Thymus (tissue), 11 donors: Measurements from ENCODE around the gene SPCS3. TPM values are rescaled to one million over a fixed set of nuclear protein-coding genes. Genes with fewer than 3 reads are reported as not detected.
A peak's percentile ranks its signal among the peaks of the same experiment; 100 is the strongest.
"Not testable (repeated sequence)": the region's sequence is repeated elsewhere in the genome, so short reads cannot be mapped to it uniquely, and the experiment has no call there.

Experiments used
- DNase-seq, 9 donors: peaks; one replicate each; pipeline ENCODE4 v3.0.0-alpha.2; 2013; ENCODE audit warnings: low spot score in 9 of 9, low read depth in 6 of 9, missing footprints in 1 of 9
- H3K27ac ChIP-seq, 2 donors: one replicate each; pipeline ENCODE4 v1.5.1; 2013; ENCODE audit warnings: control low read depth in 1 of 2, low read depth in 1 of 2, low read length in 1 of 2, mild to moderate bottlenecking in 1 of 2, moderate library complexity in 1 of 2
- H3K27me3 ChIP-seq, 2 donors: one replicate each; pipeline ENCODE4 v1.5.1; 2013; ENCODE audit warnings: low read length in 1 of 2; ENCODE audit not compliant: control insufficient read depth in 2 of 2, insufficient read depth in 1 of 2
- H3K36me3 ChIP-seq, 2 donors: one replicate each; pipeline ENCODE4 v1.5.1; 2013; ENCODE audit warnings: low read length in 1 of 2, mild to moderate bottlenecking in 1 of 2, moderate library complexity in 1 of 2; ENCODE audit not compliant: control insufficient read depth in 2 of 2, insufficient read depth in 2 of 2
- H3K4me1 ChIP-seq, 2 donors: one replicate each; pipeline ENCODE4 v1.5.1; 2013; ENCODE audit warnings: low read length in 2 of 2; ENCODE audit not compliant: control insufficient read depth in 2 of 2, insufficient read depth in 2 of 2
- H3K4me3 ChIP-seq, 2 donors: one replicate each; pipeline ENCODE4 v1.5.1; 2013; ENCODE audit warnings: low read length in 2 of 2, control low read depth in 1 of 2, mild to moderate bottlenecking in 1 of 2
- H3K9me3 ChIP-seq, 2 donors: one replicate each; pipeline ENCODE4 v1.5.1; 2013; ENCODE audit warnings: low read length in 1 of 2, mild to moderate bottlenecking in 1 of 2; ENCODE audit not compliant: control insufficient read depth in 2 of 2, insufficient read depth in 1 of 2
- WGBS: extraction: QIAGEN DNeasy Blood & Tissue Kit; methylation state at CpG from one replicate; pipeline ENCODE4 v1.1.7; 2013; 5-methylcytosine and 5-hydroxymethylcytosine counted together
- polyA plus RNA-seq: library from polyadenylated mRNA; stranded (reverse); fragments of 200-250 nt; gene quantifications from one replicate; pipeline ENCODE4 v1.2.3, GENCODE V29; 2013
- total RNA-seq: library from RNA; stranded (reverse); fragments of 120-200 nt; gene quantifications from one replicate; pipeline ENCODE4 v1.2.4, GENCODE V29; 2013
- donor health status: healthy.

Gene SPCS3
- total and polyA plus RNA-seq, 2 donors, result 43.6 to 47.5 TPM

DNA sequence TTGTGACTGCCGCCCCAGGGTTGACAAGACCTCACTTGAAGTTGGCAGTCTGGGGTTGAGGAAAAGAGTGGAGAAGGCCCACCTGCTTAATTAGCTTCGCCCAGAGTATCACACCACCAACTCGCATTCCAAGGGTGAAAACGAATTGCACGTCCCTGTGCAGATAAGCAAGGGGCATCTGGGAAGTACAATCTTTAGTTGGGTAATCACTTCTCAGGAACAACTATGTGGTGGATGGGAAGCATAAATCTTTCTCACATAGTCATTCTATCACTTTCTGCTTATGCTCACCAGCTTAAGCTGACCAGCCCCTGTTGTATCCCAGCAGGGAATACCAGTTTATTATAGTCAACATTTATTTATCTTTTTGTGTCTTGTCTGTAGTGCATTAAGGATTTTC, 14.3 kb downstream of the SPCS3 start:
- 98% methylated on average over 5 of the region's 5 CpGs for WGBS
- Histone ChIP-seq H3K4me3 (no peak overlapping the region), H3K36me3 (peaks cover 4 to 20% of the 10 kb centered on the region in 2 donors), H3K9me3 (no peaks in the 10 kb centered on the region), H3K27ac (no peak overlapping the region), H3K4me1 (peaks cover 3 to 7% of the 10 kb centered on the region in 2 donors), H3K27me3 (no peaks in the 10 kb centered on the region)
- no peak for DNase-seq

DNA sequence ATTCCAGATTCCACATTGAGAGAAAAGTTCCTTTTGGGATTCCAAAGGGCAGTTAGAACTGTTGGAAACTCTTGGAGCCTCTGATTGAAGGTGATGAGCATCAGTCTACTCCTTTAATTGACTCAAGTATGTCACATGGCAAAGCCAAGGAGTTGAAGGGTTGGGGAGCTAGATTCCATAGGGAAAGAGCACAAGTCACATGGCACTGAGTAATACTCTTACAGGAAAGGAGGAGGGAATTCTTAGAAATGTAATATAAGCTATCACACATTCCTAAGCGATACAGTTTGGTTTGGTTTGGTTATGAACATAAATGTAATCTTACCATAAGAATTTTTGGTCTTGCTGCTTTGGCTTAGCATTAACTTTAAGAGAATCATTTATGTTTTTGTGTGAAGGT, 15.7 kb downstream of the SPCS3 start:
- Histone ChIP-seq H3K9me3 (no peaks in the 10 kb centered on the region), H3K27ac (no peak overlapping the region), H3K36me3 (peaks cover 4 to 11% of the 10 kb centered on the region in 2 donors), H3K27me3 (no peaks in the 10 kb centered on the region), H3K4me1 (peaks cover 3 to 7% of the 10 kb centered on the region in 2 donors), H3K4me3 (no peak overlapping the region)
- WGBS, result 96% methylated on average over 1 of the region's 1 CpG
- no peak for DNase-seq

DNA sequence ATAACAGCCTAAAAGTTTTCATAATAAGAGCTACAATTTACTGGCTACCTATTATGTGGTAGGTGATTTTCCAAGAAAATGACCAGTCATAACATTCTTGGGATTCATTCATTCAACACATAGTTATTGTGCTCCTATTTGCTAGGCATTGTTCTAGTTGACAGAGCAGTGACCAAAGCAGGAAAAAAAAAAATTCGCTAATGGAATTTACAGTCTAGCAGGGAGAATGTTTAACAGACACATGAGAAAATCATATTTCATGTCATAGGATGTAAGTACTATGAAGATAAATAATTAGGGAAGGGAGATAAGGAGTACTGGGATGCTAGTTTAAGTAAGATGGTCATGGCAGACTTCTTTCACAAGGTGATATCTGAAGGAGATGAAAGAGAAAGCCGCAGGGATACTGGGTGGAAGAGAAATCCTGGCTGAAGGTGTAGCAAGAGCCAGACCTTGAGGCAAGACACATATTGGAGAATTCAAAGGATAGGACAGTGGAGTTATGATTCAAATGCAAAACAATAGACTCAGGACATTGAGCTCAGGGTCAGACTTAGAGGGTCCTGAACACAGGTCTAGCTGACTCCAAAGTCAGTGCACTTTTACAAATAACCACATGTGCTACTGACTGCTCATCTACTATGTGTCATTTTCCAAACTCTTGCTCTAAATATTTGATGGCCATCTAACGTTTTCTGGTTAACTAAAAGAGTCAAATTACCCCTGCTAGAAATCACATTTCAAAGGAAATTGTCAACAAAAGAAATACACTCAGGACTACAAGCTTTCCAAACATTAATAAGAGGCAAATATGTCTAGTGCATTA, 20.4 kb downstream of the SPCS3 start:
- DNase-seq, result no peak
- no peak overlapping the region for H3K27ac ChIP-seq
- H3K9me3 ChIP-seq, result peaks cover 9 to 23% of the 10 kb centered on the region in 2 donors
- H3K4me1 ChIP-seq, result no peaks in the 10 kb centered on the region
- H3K36me3 ChIP-seq, result peaks cover 0 to 2% of the 10 kb centered on the region in 2 donors
- H3K4me3 ChIP-seq, result no peak overlapping the region
- 65% methylated on average over 3 of the region's 3 CpGs for WGBS
- no peaks in the 10 kb centered on the region for H3K27me3 ChIP-seq

DNA sequence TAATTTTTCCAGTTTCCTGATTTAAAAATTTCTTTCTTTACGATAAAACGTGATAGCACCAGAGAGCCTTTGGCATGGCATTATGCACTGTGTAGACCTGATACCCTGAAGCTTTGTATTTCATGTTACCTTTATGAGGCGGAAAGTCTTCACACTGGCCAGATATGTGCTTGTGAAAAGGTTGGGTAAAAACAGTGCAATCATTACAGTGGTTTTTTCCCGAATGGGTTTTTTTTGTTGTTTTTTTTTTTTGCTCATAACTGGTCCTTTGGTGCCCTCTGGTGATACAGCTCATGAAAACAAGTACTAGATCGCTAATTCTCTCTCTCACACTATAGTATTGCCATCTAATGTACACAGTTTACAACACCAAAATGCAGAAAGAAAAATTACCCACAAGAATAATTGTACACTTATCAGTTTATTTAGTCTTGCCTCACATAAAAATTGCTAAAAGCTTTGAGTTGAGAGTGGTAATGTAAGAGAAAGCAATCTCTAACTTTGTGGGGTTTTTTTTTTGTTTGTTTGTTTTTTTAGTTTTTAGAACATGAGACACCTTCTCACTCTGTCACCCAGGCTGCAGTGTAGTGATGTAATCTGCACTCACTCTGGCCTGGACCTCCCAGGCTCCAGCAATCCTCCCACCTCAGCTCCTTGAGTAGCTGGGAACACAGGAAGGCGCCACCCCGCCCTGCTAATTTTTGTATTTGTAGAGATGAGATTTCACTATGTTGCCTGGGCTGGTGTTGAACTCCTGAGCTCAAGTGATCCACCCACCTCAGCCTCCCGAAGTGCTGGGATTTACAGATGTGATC, 21.3 kb downstream of the SPCS3 start:
- no peak overlapping the region for H3K27ac ChIP-seq
- peak in 6 of 9 donors; percentile 26 to 70 (median 34) for DNase-seq
- no peaks in the 10 kb centered on the region for H3K27me3 ChIP-seq
- no peak overlapping the region for H3K4me3 ChIP-seq
- H3K36me3 ChIP-seq, result no peaks in the 10 kb centered on the region
- WGBS, result 59% methylated on average over 8 of the region's 8 CpGs
- peaks cover 9 to 23% of the 10 kb centered on the region in 2 donors for H3K9me3 ChIP-seq
- no peaks in the 10 kb centered on the region for H3K4me1 ChIP-seq

DNA sequence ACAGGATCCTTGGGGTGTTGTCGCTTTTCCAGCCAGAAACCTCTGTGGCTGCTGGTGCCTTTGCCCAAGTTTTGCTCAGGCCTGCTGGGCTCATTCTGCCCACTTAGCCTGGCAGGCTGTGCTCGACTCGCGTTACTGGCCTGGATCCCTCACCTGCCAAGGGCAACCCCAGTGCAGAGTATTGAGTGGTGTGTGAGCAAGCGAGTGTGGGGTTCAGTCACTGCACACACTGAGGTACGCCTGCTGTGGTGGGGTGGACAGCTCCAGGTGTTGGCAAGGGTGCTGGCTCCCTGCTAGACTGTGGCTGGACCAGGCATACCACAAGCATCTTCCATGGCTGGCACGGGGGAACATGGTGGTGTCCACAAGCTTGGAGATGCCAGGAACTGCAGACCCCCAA, 22.6 kb downstream of the SPCS3 start:
- Histone ChIP-seq H3K9me3 (peaks cover 9 to 23% of the 10 kb centered on the region in 2 donors), H3K36me3 (no peaks in the 10 kb centered on the region), H3K27me3 (no peaks in the 10 kb centered on the region), H3K4me1 (no peaks in the 10 kb centered on the region), H3K27ac (no peak overlapping the region), H3K4me3 (no peak overlapping the region)
- no peak for DNase-seq
- WGBS, result 90% methylated on average over 7 of the region's 7 CpGs

DNA sequence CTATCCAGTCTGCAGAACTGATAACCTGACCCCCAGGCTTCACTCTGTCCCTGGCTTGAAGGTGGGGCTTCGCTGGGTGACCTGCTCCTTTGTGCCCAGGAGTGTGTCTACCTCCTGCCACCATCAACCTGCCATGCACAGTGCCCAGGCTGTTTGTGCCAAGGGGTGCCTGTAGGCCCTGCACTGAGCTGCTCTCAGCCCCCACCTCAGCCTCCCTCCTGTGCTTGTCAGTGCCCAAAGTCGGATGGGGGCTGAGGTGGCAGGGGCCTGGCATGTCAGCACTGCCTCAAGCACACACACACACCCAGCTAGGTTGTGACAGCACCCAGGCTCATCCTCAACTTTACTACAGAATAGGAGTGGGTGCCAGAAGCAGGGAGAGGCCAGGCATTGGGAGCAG, 23.5 kb downstream of the SPCS3 start:
- no peak for DNase-seq
- Histone ChIP-seq H3K4me3 (no peak overlapping the region), H3K9me3 (peaks cover 9 to 23% of the 10 kb centered on the region in 2 donors), H3K27me3 (no peaks in the 10 kb centered on the region), H3K4me1 (no peaks in the 10 kb centered on the region), H3K27ac (no peak overlapping the region), H3K36me3 (no peaks in the 10 kb centered on the region)
- 97% methylated on average over 2 of the region's 2 CpGs for WGBS

DNA sequence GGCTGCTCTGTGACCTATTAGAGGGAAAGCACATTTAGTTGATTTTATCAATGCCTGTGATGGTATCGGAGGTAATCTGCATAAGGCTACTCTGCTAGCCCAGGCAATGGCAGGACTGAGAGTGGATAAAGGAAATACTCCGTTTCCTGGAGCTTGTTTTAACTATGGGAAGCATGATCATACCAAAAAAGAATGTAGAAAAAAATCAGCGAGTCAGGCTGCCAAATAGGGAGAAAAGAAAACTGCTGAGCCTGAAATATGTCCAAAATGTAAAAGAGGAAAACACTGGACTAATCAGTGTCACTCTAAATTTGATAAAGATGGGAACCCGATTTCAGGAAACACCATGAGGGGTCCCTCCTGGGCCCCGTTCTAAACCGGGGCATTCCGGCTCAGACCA, 25.6 kb downstream of the SPCS3 start:
- H3K36me3 ChIP-seq, H3K27me3 ChIP-seq, H3K4me1 ChIP-seq, H3K4me3 ChIP-seq, DNase-seq, H3K27ac ChIP-seq: not testable (repeated sequence)
- H3K9me3 ChIP-seq, result peaks cover 9 to 23% of the 10 kb centered on the region in 2 donors
- WGBS, result 87% methylated on average over 7 of the region's 7 CpGs

DNA sequence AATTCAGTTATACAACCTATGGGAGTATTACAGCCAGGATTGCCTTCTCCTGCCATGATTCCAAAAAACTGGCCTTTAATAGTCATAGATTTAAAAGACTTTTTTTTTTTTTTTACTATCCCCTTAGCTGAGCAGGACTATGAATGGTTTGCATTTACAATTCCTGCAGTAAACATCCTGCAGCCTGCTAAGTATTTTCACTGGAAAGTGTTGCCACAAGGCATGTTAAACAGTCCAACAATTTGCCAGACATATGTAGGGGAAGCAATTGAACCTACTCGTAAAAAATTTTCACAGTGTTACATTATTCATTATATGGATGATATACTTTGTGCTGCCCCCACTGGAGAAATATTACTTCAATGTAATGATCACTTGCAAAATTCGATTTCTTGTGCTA, 27.1 kb downstream of the SPCS3 start:
- WGBS, result 69% methylated on average over 2 of the region's 2 CpGs
- not testable (repeated sequence) for H3K36me3 ChIP-seq, H3K27me3 ChIP-seq, H3K27ac ChIP-seq, DNase-seq, H3K4me3 ChIP-seq, H3K4me1 ChIP-seq
- peaks cover 9 to 30% of the 10 kb centered on the region in 2 donors for H3K9me3 ChIP-seq

DNA sequence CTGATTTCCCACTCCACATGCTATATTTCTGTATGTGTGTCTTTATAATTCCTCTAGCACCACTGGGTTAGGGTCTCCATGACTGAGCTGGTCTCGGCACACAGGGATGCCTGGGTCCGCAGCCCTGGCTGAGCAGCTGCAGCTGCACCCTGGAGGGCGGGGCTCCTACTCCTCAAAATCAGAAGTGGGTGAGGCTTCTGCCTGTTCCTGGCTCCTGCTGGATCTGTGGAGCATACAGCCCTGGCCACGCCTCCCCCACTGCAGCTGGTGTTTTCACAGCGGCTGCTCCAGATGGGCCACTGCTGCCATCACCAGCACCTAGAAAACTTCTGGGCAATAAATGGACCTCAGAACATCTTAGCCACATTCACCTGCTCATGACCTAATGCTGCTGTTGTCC, 30.9 kb downstream of the SPCS3 start:
- no peaks in the 10 kb centered on the region for H3K4me1 ChIP-seq
- no peaks in the 10 kb centered on the region for H3K36me3 ChIP-seq
- no peak for DNase-seq
- 96% methylated on average over 5 of the region's 5 CpGs for WGBS
- no peak overlapping the region for H3K4me3 ChIP-seq
- peaks cover 0 to 6% of the 10 kb centered on the region in 2 donors for H3K9me3 ChIP-seq
- H3K27ac ChIP-seq, result no peak overlapping the region
- no peaks in the 10 kb centered on the region for H3K27me3 ChIP-seq
